Measurements from ENCODE around the gene NAT8L.

The NAT8L gene

GRCh38 chr4:2065106-2065930 is 6.2 kb downstream of the NAT8L start:
- DNase-seq = no peak

GRCh38 chr4:2066011-2066551 is 7.0 kb downstream of the NAT8L start:
- no peak for DNase-seq

GRCh38 chr4:2066571-2067445 is 7.7 kb downstream of the NAT8L start:
- DNase-seq = no peak

- no peak for DNase-seq
Observed at GRCh38 chr4:2067446-2068197, 8.5 kb downstream of the NAT8L start.

GRCh38 chr4:2068198-2068470 is 9.0 kb downstream of the NAT8L start:
- no peak for DNase-seq

- DNase-seq = no peak
Observed at GRCh38 chr4:2068566-2068965, 9.4 kb downstream of the NAT8L start.

- no peak for DNase-seq
Observed at GRCh38 chr4:2069161-2069971, 10.2 kb downstream of the NAT8L start.

GRCh38 chr4:2069986-2070385 is 10.9 kb downstream of the NAT8L start:
- no peak for DNase-seq

- DNase-seq = no peak
Observed at GRCh38 chr4:2070421-2071251, 11.5 kb downstream of the NAT8L start.

- no peak for DNase-seq
Observed at GRCh38 chr4:2071252-2071911, 12.3 kb downstream of the NAT8L start.

- DNase-seq = no peak
Observed at GRCh38 chr4:2071912-2072867, 13.1 kb downstream of the NAT8L start.

GRCh38 chr4:2072971-2073807 is 14.1 kb downstream of the NAT8L start:
- no peak for DNase-seq

- DNase-seq = no peak
Observed at GRCh38 chr4:2073808-2074481, 14.8 kb downstream of the NAT8L start.

GRCh38 chr4:2074588-2074987 is 15.5 kb downstream of the NAT8L start:
- DNase-seq = no peak

- no peak for DNase-seq
Observed at GRCh38 chr4:2075171-2075986, 16.3 kb downstream of the NAT8L start.

GRCh38 chr4:2075987-2076907 is 17.1 kb downstream of the NAT8L start:
- no peak for DNase-seq
